Fibroblast of lung (primary cell): ENCODE results near the gene COPRS. TPM values are rescaled to one million over a fixed set of nuclear protein-coding genes. Genes with fewer than 3 reads are reported as not detected.
A peak's percentile ranks its signal among the peaks of the same experiment; 100 is the strongest.
"Not testable (repeated sequence)": the region's sequence is repeated elsewhere in the genome, so short reads cannot be mapped to it uniquely, and the experiment has no call there.

Source experiments
- DNase-seq, 2 donors: peaks; one replicate each; pipeline versions ENCODE4 v3.0.0 to v3.0.0-alpha.2; 2010; ENCODE audit warnings: low read depth in 2 of 2
- H2AFZ ChIP-seq: 2 replicates; pipeline ENCODE4 v1.5.1; 2012; ENCODE audit warnings: low read length, control low read depth, inconsistent platforms
- H3K27ac ChIP-seq: 2 replicates; pipeline ENCODE4 v1.5.1; 2011; ENCODE audit warnings: low read length, control low read depth; ENCODE audit not compliant: insufficient read depth
- H3K27me3 ChIP-seq: 2 replicates; pipeline ENCODE4 v1.5.1; 2011; ENCODE audit warnings: mild to moderate bottlenecking, low read length; ENCODE audit not compliant: control insufficient read depth, insufficient read depth
- H3K36me3 ChIP-seq: 2 replicates; pipeline ENCODE4 v1.5.1; 2011; ENCODE audit warnings: low read length; ENCODE audit not compliant: control insufficient read depth, insufficient read depth
- H3K4me1 ChIP-seq: 2 replicates; pipeline ENCODE4 v1.5.1; 2011; ENCODE audit warnings: low read length; ENCODE audit not compliant: control insufficient read depth, insufficient read depth; ENCODE audit errors: extremely low read depth
- H3K4me2 ChIP-seq: 2 replicates; pipeline ENCODE4 v1.5.1; 2011; ENCODE audit warnings: low read length, control low read depth; ENCODE audit not compliant: insufficient read depth; ENCODE audit errors: extremely low read depth
- H3K4me3 ChIP-seq, 4 experiments: fragments of 200-600 bp in 1 of 4; sonication (generic) in 1 of 4; replicated peaks in 1 of 4; 2 replicates each; pipeline ENCODE4 v1.5.1; 2011 to 2016; ENCODE audit warnings: low read length in 4 of 4, low read depth in 3 of 4, mild to moderate bottlenecking in 3 of 4, control low read depth in 2 of 4, inconsistent platforms in 1 of 4, mixed read lengths in 1 of 4; ENCODE audit not compliant: insufficient read depth in 1 of 4; ENCODE audit errors: control extremely low read depth in 1 of 4
- H3K79me2 ChIP-seq: 2 replicates; pipeline ENCODE4 v1.5.1; 2012; ENCODE audit warnings: mild to moderate bottlenecking, low read length, inconsistent platforms; ENCODE audit not compliant: control insufficient read depth, insufficient read depth
- H3K9ac ChIP-seq: 2 replicates; pipeline ENCODE4 v1.5.1; 2011; ENCODE audit warnings: mild to moderate bottlenecking, low read length, control low read depth; ENCODE audit not compliant: insufficient read depth
- H3K9me3 ChIP-seq: 2 replicates; pipeline ENCODE4 v1.5.1; 2012; ENCODE audit warnings: low read depth, low read length; ENCODE audit not compliant: control insufficient read depth, insufficient read depth
- H4K20me1 ChIP-seq: 2 replicates; pipeline ENCODE4 v1.5.1; 2011; ENCODE audit warnings: low read length; ENCODE audit not compliant: control insufficient read depth, insufficient read depth; ENCODE audit errors: extremely low read depth
- EZH2 ChIP-seq: IDR thresholded peaks from 2 replicates; pipeline ENCODE4 v1.5.1; 2012; ENCODE audit warnings: low read length, control low read depth, mild to moderate bottlenecking; ENCODE audit errors: missing control alignments
- polyA plus RNA-seq, 2 donors: library from polyadenylated mRNA; depleted of rRNA in 1 of 2; stranded (reverse) in 1 of 2; unstranded in 1 of 2; fragments of >200 nt; gene quantifications; 2 replicates each; pipeline ENCODE4 v1.2.1, GENCODE V29; 2011 to 2012; ENCODE audit warnings: missing spikeins in 1 of 2
- total RNA-seq: library from RNA; depleted of rRNA; stranded (reverse); fragments of >200 nt; gene quantifications from 2 replicates; pipeline ENCODE4 v1.2.1, GENCODE V29; 2014
- TF ChIP-seq, protein P1 (sequence below), 2 donors: IDR thresholded peaks in 1 of 2; conservative IDR thresholded peaks in 1 of 2; 1 replicate in 1 of 2; 2 replicates in 1 of 2; pipeline ENCODE4 v1.5.1; 2011 to 2012; ENCODE audit warnings: low read length in 2 of 2, control low read depth in 1 of 2, inconsistent platforms in 1 of 2, low read depth in 1 of 2, mild to moderate bottlenecking in 1 of 2

Gene COPRS
- total and polyA plus RNA-seq, 2 donors (not counting 1 experiment from before 2014, with no cell fraction given): 97.9 to 98.7 TPM

DNA sequence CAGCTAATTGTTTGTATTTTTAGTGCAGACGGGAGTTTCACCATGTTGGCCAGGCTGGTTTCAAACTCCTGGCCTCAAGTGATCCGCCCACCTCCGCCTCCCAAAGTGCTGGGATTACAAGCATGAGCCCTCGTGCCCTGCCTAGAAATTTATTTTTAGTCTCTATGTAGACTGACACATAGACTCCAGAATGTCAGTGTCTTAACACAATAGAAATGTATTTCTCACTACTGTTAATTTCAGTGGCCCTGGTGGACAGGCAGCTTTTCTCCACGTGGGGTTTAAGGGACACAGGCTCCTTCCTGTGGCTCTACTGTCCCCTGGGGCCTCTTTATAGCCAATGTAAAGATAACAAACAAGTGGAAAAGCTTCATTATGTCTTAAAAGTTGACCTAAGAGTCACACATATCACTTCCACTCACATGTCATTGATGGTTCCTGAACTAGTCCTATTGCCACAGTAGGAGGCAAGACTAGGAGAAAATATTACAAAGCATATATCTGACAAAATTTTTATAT lies 43.8 kb downstream of the COPRS start:
- Histone ChIP-seq H3K27me3 (no peaks in the 10 kb centered on the region), H3K79me2 (no peaks in the 10 kb centered on the region), H3K4me3 (no peak overlapping the region), H3K27ac (no peak overlapping the region), H4K20me1 (no peaks in the 10 kb centered on the region), H3K9ac (no peak overlapping the region), H3K36me3 (no peaks in the 10 kb centered on the region), H3K4me1 (no peaks in the 10 kb centered on the region), H3K9me3 (no peaks in the 10 kb centered on the region), H2AFZ (no peak overlapping the region), H3K4me2 (no peak overlapping the region)
- no peak for TF ChIP-seq EZH2
- TF ChIP-seq, protein P1, sequence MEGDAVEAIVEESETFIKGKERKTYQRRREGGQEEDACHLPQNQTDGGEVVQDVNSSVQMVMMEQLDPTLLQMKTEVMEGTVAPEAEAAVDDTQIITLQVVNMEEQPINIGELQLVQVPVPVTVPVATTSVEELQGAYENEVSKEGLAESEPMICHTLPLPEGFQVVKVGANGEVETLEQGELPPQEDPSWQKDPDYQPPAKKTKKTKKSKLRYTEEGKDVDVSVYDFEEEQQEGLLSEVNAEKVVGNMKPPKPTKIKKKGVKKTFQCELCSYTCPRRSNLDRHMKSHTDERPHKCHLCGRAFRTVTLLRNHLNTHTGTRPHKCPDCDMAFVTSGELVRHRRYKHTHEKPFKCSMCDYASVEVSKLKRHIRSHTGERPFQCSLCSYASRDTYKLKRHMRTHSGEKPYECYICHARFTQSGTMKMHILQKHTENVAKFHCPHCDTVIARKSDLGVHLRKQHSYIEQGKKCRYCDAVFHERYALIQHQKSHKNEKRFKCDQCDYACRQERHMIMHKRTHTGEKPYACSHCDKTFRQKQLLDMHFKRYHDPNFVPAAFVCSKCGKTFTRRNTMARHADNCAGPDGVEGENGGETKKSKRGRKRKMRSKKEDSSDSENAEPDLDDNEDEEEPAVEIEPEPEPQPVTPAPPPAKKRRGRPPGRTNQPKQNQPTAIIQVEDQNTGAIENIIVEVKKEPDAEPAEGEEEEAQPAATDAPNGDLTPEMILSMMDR (conservative IDR thresholded peaks at IDR 0.05 in 1 of 2, IDR thresholded peaks at IDR 0.05 in 1 of 2; ENCODE audit: low read depth in 1 of 2, low read length in 2 of 2): no peak
- DNase-seq: no peak

DNA sequence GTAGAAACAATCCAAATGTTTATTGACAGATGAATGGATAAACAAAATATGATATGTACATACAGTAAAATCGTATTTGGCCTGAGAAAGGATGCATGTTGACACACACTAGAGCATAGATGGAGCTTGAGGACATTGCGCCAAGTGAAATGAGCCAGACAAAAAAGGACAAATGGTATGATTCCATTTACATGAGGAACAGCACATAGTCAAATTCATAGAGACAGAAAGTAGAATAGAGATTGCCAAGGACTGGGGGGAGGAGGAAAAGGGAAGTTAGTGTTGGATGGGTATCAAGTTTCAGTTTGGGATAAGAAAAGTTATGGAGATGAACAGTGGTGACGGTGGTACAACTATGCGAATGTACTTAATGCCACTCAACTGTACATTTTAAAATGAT lies 47.9 kb downstream of the COPRS start:
- Histone ChIP-seq H3K79me2 (no peaks in the 10 kb centered on the region), H3K36me3 (no peaks in the 10 kb centered on the region), H3K27me3 (no peaks in the 10 kb centered on the region), H3K27ac (no peak overlapping the region), H4K20me1 (no peaks in the 10 kb centered on the region), H3K9me3 (no peaks in the 10 kb centered on the region), H3K4me1 (no peaks in the 10 kb centered on the region), H3K9ac (no peak overlapping the region), H3K4me3 (no peak overlapping the region), H2AFZ (no peak overlapping the region), H3K4me2 (no peak overlapping the region)
- peak; percentile 33 to 38 for DNase-seq
- TF ChIP-seq EZH2: no peak
- TF ChIP-seq, protein P1 (conservative IDR thresholded peaks at IDR 0.05 in 1 of 2, IDR thresholded peaks at IDR 0.05 in 1 of 2; ENCODE audit: low read depth in 1 of 2, low read length in 2 of 2): no peak

DNA sequence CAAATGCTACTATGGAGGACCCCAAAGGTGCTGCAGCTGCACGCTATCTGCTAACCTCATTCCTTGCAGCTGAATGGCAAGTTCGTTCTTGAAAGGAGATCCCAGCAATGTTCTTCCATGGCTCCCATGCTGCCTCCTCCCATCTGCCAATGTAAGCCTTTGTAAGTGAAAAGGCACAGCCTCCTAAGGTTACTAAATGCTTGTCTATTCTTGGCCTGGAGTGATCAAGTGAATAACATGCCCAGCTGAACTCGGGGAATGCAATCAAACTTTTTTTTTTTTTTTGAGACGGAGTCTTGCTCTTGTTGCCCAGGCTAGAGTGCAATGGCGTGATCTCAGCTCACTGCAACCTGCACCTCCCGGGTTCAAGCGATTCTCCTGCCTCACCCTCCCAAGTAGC lies 49.2 kb downstream of the COPRS start:
- H3K27ac ChIP-seq, H3K9me3 ChIP-seq, H3K27me3 ChIP-seq, H4K20me1 ChIP-seq, H3K36me3 ChIP-seq, H3K4me3 ChIP-seq, H2AFZ ChIP-seq, H3K79me2 ChIP-seq, H3K4me2 ChIP-seq, DNase-seq, H3K9ac ChIP-seq, H3K4me1 ChIP-seq: not testable (repeated sequence)
